Measurements from ENCODE around the gene PTGDR.
A peak's percentile ranks its signal among the peaks of the same experiment; 100 is the strongest.

Gene PTGDR, protein sequence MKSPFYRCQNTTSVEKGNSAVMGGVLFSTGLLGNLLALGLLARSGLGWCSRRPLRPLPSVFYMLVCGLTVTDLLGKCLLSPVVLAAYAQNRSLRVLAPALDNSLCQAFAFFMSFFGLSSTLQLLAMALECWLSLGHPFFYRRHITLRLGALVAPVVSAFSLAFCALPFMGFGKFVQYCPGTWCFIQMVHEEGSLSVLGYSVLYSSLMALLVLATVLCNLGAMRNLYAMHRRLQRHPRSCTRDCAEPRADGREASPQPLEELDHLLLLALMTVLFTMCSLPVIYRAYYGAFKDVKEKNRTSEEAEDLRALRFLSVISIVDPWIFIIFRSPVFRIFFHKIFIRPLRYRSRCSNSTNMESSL

DNA sequence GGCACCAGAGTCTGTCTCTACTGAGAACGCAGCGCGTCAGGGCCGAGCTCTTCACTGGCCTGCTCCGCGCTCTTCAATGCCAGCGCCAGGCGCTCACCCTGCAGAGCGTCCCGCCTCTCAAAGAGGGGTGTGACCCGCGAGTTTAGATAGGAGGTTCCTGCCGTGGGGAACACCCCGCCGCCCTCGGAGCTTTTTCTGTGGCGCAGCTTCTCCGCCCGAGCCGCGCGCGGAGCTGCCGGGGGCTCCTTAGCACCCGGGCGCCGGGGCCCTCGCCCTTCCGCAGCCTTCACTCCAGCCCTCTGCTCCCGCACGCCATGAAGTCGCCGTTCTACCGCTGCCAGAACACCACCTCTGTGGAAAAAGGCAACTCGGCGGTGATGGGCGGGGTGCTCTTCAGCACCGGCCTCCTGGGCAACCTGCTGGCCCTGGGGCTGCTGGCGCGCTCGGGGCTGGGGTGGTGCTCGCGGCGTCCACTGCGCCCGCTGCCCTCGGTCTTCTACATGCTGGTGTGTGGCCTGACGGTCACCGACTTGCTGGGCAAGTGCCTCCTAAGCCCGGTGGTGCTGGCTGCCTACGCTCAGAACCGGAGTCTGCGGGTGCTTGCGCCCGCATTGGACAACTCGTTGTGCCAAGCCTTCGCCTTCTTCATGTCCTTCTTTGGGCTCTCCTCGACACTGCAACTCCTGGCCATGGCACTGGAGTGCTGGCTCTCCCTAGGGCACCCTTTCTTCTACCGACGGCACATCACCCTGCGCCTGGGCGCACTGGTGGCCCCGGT lies at the start of gene PTGDR:
PTGDR (plus strand) TSS at position 198 of the 778 bp plus-strand sequence; CDS start at position 315, 117 bp downstream.
- no peaks in the 10 kb centered on the region for H3K27me3 ChIP-seq (ENCODE audit: insufficient read depth, low read length, poor library complexity)
- TF ChIP-seq, protein P1, sequence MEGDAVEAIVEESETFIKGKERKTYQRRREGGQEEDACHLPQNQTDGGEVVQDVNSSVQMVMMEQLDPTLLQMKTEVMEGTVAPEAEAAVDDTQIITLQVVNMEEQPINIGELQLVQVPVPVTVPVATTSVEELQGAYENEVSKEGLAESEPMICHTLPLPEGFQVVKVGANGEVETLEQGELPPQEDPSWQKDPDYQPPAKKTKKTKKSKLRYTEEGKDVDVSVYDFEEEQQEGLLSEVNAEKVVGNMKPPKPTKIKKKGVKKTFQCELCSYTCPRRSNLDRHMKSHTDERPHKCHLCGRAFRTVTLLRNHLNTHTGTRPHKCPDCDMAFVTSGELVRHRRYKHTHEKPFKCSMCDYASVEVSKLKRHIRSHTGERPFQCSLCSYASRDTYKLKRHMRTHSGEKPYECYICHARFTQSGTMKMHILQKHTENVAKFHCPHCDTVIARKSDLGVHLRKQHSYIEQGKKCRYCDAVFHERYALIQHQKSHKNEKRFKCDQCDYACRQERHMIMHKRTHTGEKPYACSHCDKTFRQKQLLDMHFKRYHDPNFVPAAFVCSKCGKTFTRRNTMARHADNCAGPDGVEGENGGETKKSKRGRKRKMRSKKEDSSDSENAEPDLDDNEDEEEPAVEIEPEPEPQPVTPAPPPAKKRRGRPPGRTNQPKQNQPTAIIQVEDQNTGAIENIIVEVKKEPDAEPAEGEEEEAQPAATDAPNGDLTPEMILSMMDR (IDR thresholded peaks at IDR 0.05; ENCODE audit: borderline replicate concordance, extremely low read depth, low read length, poor library complexity, severe bottlenecking), result no peak
- TF ChIP-seq EZH2 (IDR thresholded peaks at IDR 0.05; ENCODE audit: borderline replicate concordance, low read depth, low read length, severe bottlenecking), result no peak
- DNase-seq, result no peak
- 0 out of 2 replicates have a peak within 1 kb of the TSS, but pooled peaks have one; percentile 19 for H2AFZ ChIP-seq (ENCODE audit: low read depth, low read length)
- no peak within 1 kb of the TSS for H3K9ac ChIP-seq (ENCODE audit: low read depth, low read length)
- H3K79me2 ChIP-seq (ENCODE audit: insufficient read depth, low read length), result no peaks in the 10 kb centered on the region
- no peak within 1 kb of the TSS for H3K27ac ChIP-seq (ENCODE audit: low read length)
- H3K36me3 ChIP-seq (ENCODE audit: insufficient read depth, low read length), result no peaks in the 10 kb centered on the region
- H3K4me3 ChIP-seq (ENCODE audit: low read depth in 1 of 2, low read length in 2 of 2), result peak within 1 kb of the TSS in 1 of 2 experiments; percentile 35; a peak in 2 of 4 replicates
- peaks cover 2% of the 10 kb centered on the region for H3K9me3 ChIP-seq (ENCODE audit: insufficient read depth, low read length, severe bottlenecking)
- ATAC-seq (ENCODE audit: insufficient read depth, low read depth), result no peak
- H3K4me1 ChIP-seq (ENCODE audit: insufficient read depth, low read length), result peaks cover 27% of the 10 kb centered on the region
- H4K20me1 ChIP-seq (ENCODE audit: insufficient read depth, low read length), result no peaks in the 10 kb centered on the region
- H3K4me2 ChIP-seq (ENCODE audit: insufficient read depth, low read length), result peak within 1 kb of the TSS; percentile 38; the same call in 1 of the 2 replicates

DNA sequence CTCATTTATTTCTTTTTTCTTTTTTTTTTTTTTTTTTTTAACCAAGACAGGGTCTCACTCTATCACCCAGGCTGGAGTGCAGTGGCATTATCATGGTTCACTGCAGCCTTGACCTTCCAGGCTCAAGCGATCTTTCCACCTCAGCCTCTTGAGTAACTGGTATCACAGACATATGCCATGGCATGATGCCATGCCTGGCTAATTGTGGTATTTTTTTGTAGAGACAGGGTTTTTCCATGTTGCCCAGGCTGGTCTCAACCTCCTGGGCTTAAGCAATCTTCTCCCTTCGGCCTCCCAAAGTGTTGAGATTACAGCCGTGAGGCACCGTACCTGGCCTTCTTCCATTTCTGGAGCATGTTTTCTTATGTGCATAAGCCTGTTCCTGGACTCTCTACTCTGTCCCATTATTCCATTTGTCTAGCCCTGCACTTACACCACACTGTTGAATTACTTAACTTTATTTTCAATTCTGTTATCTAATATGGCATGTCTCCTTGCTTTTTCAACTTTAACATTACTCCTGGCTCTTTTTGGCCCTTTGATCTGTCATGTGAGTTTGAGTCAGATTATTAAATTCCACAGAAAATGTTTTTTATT lies 47.9 kb upstream of the PTGDR start:
- Histone ChIP-seq H2AFZ (ENCODE audit: low read depth, low read length) (no peak overlapping the region), H3K9me3 (ENCODE audit: insufficient read depth, low read length, severe bottlenecking) (no peaks in the 10 kb centered on the region), H3K27me3 (ENCODE audit: insufficient read depth, low read length, poor library complexity) (no peaks in the 10 kb centered on the region), H3K4me2 (ENCODE audit: insufficient read depth, low read length) (no peak overlapping the region), H3K9ac (ENCODE audit: low read depth, low read length) (no peak overlapping the region), H3K36me3 (ENCODE audit: insufficient read depth, low read length) (no peaks in the 10 kb centered on the region), H3K79me2 (ENCODE audit: insufficient read depth, low read length) (no peaks in the 10 kb centered on the region), H3K4me3 (ENCODE audit: low read depth in 1 of 2, low read length in 2 of 2) (no peak overlapping the region), H3K27ac (ENCODE audit: low read length) (no peak overlapping the region), H3K4me1 (ENCODE audit: insufficient read depth, low read length) (peaks cover 25% of the 10 kb centered on the region), H4K20me1 (ENCODE audit: insufficient read depth, low read length) (no peaks in the 10 kb centered on the region)
- ATAC-seq (ENCODE audit: insufficient read depth, low read depth) (no peak), DNase-seq (no peak)
- no peak for TF ChIP-seq EZH2 (IDR thresholded peaks at IDR 0.05; ENCODE audit: borderline replicate concordance, low read depth, low read length, severe bottlenecking)
- TF ChIP-seq, protein P1 (IDR thresholded peaks at IDR 0.05; ENCODE audit: borderline replicate concordance, extremely low read depth, low read length, poor library complexity, severe bottlenecking), result no peak

DNA sequence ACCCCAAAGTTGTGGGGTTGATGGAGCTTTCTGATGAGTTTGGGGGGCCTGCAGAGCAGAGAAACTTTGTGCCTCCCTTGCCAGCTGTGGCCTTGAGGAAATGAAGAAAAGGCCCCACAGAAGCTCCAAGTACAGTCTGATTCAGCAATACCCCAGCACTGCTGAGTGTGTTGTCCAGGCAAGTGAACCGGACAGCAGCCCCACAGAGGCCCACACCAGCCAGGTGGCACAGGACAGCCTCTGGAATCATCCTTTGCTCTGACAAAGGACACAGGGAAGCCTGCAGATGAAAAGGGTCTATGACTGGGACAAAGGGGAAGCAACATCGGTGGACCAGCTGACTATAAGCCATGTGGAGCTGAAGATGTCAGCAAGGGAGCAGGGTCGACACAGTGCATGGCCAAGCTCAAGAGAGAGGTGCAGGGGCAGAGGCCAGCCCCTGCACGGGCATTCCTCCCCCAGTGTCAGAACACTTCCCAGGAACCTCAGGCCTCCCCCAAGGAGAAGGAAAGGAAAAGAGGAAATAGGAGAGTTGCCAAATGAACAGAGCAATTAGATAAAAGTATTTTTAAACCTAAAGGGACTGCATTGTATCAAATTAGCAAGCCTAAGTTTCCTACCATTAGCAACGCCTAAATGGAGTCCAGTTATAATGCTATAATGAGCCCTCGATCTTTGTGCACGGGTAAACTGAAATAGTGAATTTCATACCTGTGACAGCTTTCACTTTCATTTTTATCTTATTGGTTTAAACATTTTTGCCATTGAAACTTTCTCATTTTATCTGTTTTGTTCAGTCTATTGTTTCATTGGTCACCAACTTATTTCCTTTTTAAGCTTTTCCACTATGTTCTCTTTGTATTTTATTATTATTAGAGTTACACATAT lies 46.3 kb upstream of the PTGDR start:
- TF ChIP-seq, protein P1 (IDR thresholded peaks at IDR 0.05; ENCODE audit: borderline replicate concordance, extremely low read depth, low read length, poor library complexity, severe bottlenecking), result no peak
- TF ChIP-seq EZH2 (IDR thresholded peaks at IDR 0.05; ENCODE audit: borderline replicate concordance, low read depth, low read length, severe bottlenecking), result no peak
- peak overlapping the region; percentile 70 for H3K9ac ChIP-seq (ENCODE audit: low read depth, low read length)
- H3K4me2 ChIP-seq (ENCODE audit: insufficient read depth, low read length), result peak overlapping the region; percentile 77
- H3K9me3 ChIP-seq (ENCODE audit: insufficient read depth, low read length, severe bottlenecking), result no peaks in the 10 kb centered on the region
- peak overlapping the region; percentile 1 to 56; a peak in 3 of 4 replicates for H3K4me3 ChIP-seq (ENCODE audit: low read depth in 1 of 2, low read length in 2 of 2)
- peak; percentile 82 for ATAC-seq (ENCODE audit: insufficient read depth, low read depth)
- peaks cover 25% of the 10 kb centered on the region for H3K4me1 ChIP-seq (ENCODE audit: insufficient read depth, low read length)
- H4K20me1 ChIP-seq (ENCODE audit: insufficient read depth, low read length), result no peaks in the 10 kb centered on the region
- H3K36me3 ChIP-seq (ENCODE audit: insufficient read depth, low read length), result no peaks in the 10 kb centered on the region
- H3K79me2 ChIP-seq (ENCODE audit: insufficient read depth, low read length), result no peaks in the 10 kb centered on the region
- H2AFZ ChIP-seq (ENCODE audit: low read depth, low read length), result peak overlapping the region; percentile 97
- peak overlapping the region; percentile 93 for H3K27ac ChIP-seq (ENCODE audit: low read length)
- no peaks in the 10 kb centered on the region for H3K27me3 ChIP-seq (ENCODE audit: insufficient read depth, low read length, poor library complexity)
- DNase-seq, result peak; percentile 52
